ENCODE measurements around the gene RAX. TPM values are rescaled to one million over a fixed set of nuclear protein-coding genes. Genes with fewer than 3 reads are reported as not detected.

The RAX gene
- total RNA-seq (not detected), polyA plus RNA-seq (not detected)

- Histone ChIP-seq H3K27me3 (peaks cover 60 to 95% (median 67%) of the 10 kb centered on the region in 3 donors), H3K4me1 (peaks cover 0 to 37% (median 34%) of the 10 kb centered on the region in 4 donors)
- intact Hi-C loops (cut with DNase I), result no loop called here
Measured at GRCh38 chr18:59272891-59273758, at the start of gene RAX. RAX (minus strand) TSS chr18:59273454; CDS start chr18:59273206, 248 bp downstream.

GRCh38 chr18:59318460-59319050 lies 45.3 kb upstream of the RAX start, which contains the start of gene CPLX4:
CPLX4 (minus strand) TSS chr18:59318649; CDS start chr18:59318462, 187 bp downstream.
- Histone ChIP-seq H3K27me3 (no peaks in the 10 kb centered on the region), H3K36me3 (no peaks in the 10 kb centered on the region), H3K4me3 (no peak within 1 kb of the TSS), H3K4me1 (no peaks in the 10 kb centered on the region), H3K27ac (no peak within 1 kb of the TSS), H3K9me3 (no peaks in the 10 kb centered on the region)
- intact Hi-C loops (cut with DNase I), result no loop called here
- no peak for DNase-seq
- TF ChIP-seq EP300 (IDR thresholded peaks at IDR 0.05) (no peak), POLR2AphosphoS5 (IDR thresholded peaks at IDR 0.05) (no peak), POLR2A (IDR thresholded peaks at IDR 0.05) (no peak)
- TF ChIP-seq, protein P1, sequence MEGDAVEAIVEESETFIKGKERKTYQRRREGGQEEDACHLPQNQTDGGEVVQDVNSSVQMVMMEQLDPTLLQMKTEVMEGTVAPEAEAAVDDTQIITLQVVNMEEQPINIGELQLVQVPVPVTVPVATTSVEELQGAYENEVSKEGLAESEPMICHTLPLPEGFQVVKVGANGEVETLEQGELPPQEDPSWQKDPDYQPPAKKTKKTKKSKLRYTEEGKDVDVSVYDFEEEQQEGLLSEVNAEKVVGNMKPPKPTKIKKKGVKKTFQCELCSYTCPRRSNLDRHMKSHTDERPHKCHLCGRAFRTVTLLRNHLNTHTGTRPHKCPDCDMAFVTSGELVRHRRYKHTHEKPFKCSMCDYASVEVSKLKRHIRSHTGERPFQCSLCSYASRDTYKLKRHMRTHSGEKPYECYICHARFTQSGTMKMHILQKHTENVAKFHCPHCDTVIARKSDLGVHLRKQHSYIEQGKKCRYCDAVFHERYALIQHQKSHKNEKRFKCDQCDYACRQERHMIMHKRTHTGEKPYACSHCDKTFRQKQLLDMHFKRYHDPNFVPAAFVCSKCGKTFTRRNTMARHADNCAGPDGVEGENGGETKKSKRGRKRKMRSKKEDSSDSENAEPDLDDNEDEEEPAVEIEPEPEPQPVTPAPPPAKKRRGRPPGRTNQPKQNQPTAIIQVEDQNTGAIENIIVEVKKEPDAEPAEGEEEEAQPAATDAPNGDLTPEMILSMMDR (IDR thresholded peaks at IDR 0.05), result no peak
- WGBS, 2 donors, result 84 to 90% methylated on average over 4 of the region's 4 CpGs

More at GRCh38 chr18:59272891-59273758, at the start of gene RAX:
- DNase-seq, result no peak
- TF ChIP-seq, protein P1 (IDR thresholded peaks at IDR 0.05), result no peak
- TF ChIP-seq POLR2AphosphoS5 (IDR thresholded peaks at IDR 0.05) (no peak), EP300 (IDR thresholded peaks at IDR 0.05) (no peak), POLR2A (IDR thresholded peaks at IDR 0.05) (no peak)
- Histone ChIP-seq H3K9me3 (no peaks in the 10 kb centered on the region), H3K4me3 (peak within 1 kb of the TSS in 3 of 4 donors; percentile 15 to 32 (median 31)), H3K36me3 (no peaks in the 10 kb centered on the region), H3K27ac (no peak within 1 kb of the TSS)
- 3 to 23% methylated on average over 88 of the region's 88 CpGs for WGBS, 2 donors

- TF ChIP-seq, protein P1 (IDR thresholded peaks at IDR 0.05), result no peak
- TF ChIP-seq POLR2A (IDR thresholded peaks at IDR 0.05) (no peak), EP300 (IDR thresholded peaks at IDR 0.05) (no peak), POLR2AphosphoS5 (IDR thresholded peaks at IDR 0.05) (no peak)
- no peak overlapping the region for H3K27ac ChIP-seq
- no peak for DNase-seq
- WGBS, 2 donors, result 87 to 89% methylated on average over 7 of the region's 7 CpGs
- no peaks in the 10 kb centered on the region for H3K9me3 ChIP-seq
- H3K27me3 ChIP-seq, result peaks cover 0 to 16% (median 0%) of the 10 kb centered on the region in 3 donors
- H3K36me3 ChIP-seq, result no peaks in the 10 kb centered on the region
- intact Hi-C loops (cut with DNase I), result no loop called here
- no peak overlapping the region for H3K4me3 ChIP-seq
- peaks cover 0 to 10% (median 9%) of the 10 kb centered on the region in 4 donors for H3K4me1 ChIP-seq
Measured at GRCh38 chr18:59311631-59312030, 38.4 kb upstream of the RAX start.

DNA sequence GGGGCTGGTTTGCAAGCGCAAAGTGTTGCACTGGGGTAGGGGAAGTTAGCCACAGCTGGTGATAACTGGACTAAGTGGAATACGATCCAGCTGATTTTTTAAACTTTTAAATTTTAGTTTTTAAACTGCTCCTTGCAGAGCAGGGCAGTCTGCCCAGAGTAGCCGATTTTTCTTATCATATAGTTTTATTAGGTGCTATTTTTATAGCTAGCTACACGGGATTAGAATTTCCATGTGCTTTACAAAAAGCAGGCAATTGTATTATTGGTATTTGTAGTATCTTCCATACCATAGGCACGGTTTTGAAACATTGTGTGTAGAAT lies 35.6 kb upstream of the RAX start:
- H3K4me1 ChIP-seq, result peaks cover 0 to 10% (median 9%) of the 10 kb centered on the region in 4 donors

More for the DNA sequence above, 35.6 kb upstream of the RAX start:
- TF ChIP-seq POLR2AphosphoS5 (IDR thresholded peaks at IDR 0.05), result no peak
- no peak for TF ChIP-seq POLR2A (IDR thresholded peaks at IDR 0.05)
- TF ChIP-seq, protein P1 (IDR thresholded peaks at IDR 0.05), result no peak
- no peak for TF ChIP-seq EP300 (IDR thresholded peaks at IDR 0.05)
- no peak overlapping the region for H3K27ac ChIP-seq
- no peaks in the 10 kb centered on the region for H3K9me3 ChIP-seq
- intact Hi-C loops (cut with DNase I), result loop anchor here (2.0 kb wide), 2 partner anchors 94 to 514 kb away; no protein-coding TSS in a partner anchor
- DNase-seq, result no peak
- H3K27me3 ChIP-seq, result peaks cover 0 to 30% (median 0%) of the 10 kb centered on the region in 3 donors
- peak overlapping the region in 3 of 4 donors; percentile 23 to 32 (median 27) for H3K4me3 ChIP-seq
- H3K36me3 ChIP-seq, result no peaks in the 10 kb centered on the region
- WGBS, 2 donors, result 4 to 16% methylated on average over 5 of the region's 5 CpGs

Measured in sigmoid colon (tissue), 7 donors.